Left ventricle myocardium inferior (tissue), 1 donor: ENCODE data around the gene HLA-C. TPM values are rescaled to one million over a fixed set of nuclear protein-coding genes. Genes with fewer than 3 reads are reported as not detected.

Experiments used
- DNase-seq: peaks from one replicate; pipeline ENCODE4 v3.0.0-alpha.2; 2020
- H3K27ac ChIP-seq: fragments of 200-600 bp; replicated peaks from 2 replicates; pipeline ENCODE4 v1.8.0; 2021
- H3K27me3 ChIP-seq: fragments of 200-600 bp; 2 replicates; pipeline ENCODE4 v1.8.0; 2021; ENCODE audit warnings: low read depth
- H3K36me3 ChIP-seq: fragments of 200-600 bp; 2 replicates; pipeline ENCODE4 v1.8.0; 2021
- H3K4me1 ChIP-seq: fragments of 200-600 bp; 2 replicates; pipeline ENCODE4 v1.8.0; 2021
- H3K4me3 ChIP-seq: fragments of 200-600 bp; 2 replicates; pipeline ENCODE4 v1.8.0; 2021; ENCODE audit warnings: mild to moderate bottlenecking, moderate library complexity
- H3K9me3 ChIP-seq: fragments of 200-600 bp; replicated peaks from 2 replicates; pipeline ENCODE4 v1.8.0; 2021
- CTCF ChIP-seq: fragments of 200-600 bp; IDR thresholded peaks from 2 replicates; pipeline ENCODE4 v1.8.0; 2021; ENCODE audit warnings: antibody characterized with exemption, mild to moderate bottlenecking, borderline replicate concordance
- intact Hi-C: fragments of 100-400 bp; cut with micrococcal nuclease; formaldehyde crosslinking; loops from one replicate; pipeline ENCODE4 v1.11.0; 2022
- total RNA-seq: library from RNA; stranded (reverse); fragmentation: NEBNext Ultra II Directional; extraction: Animal tissue kit (Norgen Biotek cat#: 25700); gene quantifications from one replicate; pipeline ENCODE4 v1.2.1, GENCODE V29; 2021
- donor health status: DM: no; HTN: yes; CAD: no; lungs with severe emphysema.

The HLA-C gene
- total RNA-seq, 1 donor from 2014 or later = 170 TPM

- no peak for TF ChIP-seq CTCF
- DNase-seq = no peak
- intact Hi-C loops = no loop called here
- Histone ChIP-seq H3K27me3 (no peaks in the 10 kb centered on the region), H3K36me3 (no peaks in the 10 kb centered on the region), H3K9me3 (no peaks in the 10 kb centered on the region), H3K4me3 (no peak overlapping the region), H3K4me1 (peaks cover 15% of the 10 kb centered on the region), H3K27ac (no peak overlapping the region)
Observed at GRCh38 chr6:31227143-31227542, 44.7 kb downstream of the HLA-C start.

GRCh38 chr6:31225735-31226134 lies 46.2 kb downstream of the HLA-C start:
- Histone ChIP-seq H3K9me3 (no peaks in the 10 kb centered on the region), H3K27ac (no peak overlapping the region), H3K27me3 (no peaks in the 10 kb centered on the region), H3K4me1 (peaks cover 15% of the 10 kb centered on the region), H3K4me3 (no peak overlapping the region), H3K36me3 (no peaks in the 10 kb centered on the region)
- TF ChIP-seq CTCF = no peak
- intact Hi-C loops = no loop called here
- DNase-seq = no peak

GRCh38 chr6:31222496-31222895 lies 49.4 kb downstream of the HLA-C start:
- intact Hi-C loops = no loop called here
- Histone ChIP-seq H3K27ac (no peak overlapping the region), H3K4me1 (no peaks in the 10 kb centered on the region), H3K36me3 (no peaks in the 10 kb centered on the region), H3K27me3 (no peaks in the 10 kb centered on the region), H3K9me3 (no peaks in the 10 kb centered on the region), H3K4me3 (no peak overlapping the region)
- DNase-seq = no peak
- no peak for TF ChIP-seq CTCF

Other genes with a start within 250 kb of the HLA-C start
- not detected for gene C6orf15, start 159.5 kb downstream of the HLA-C start, total RNA-seq
- gene PSORS1C1, start 157.3 kb downstream of the HLA-C start, total RNA-seq = 4.7 TPM
- not detected for gene CDSN, start 151.6 kb downstream of the HLA-C start, total RNA-seq
- gene PSORS1C2, start 133.0 kb downstream of the HLA-C start, total RNA-seq = not detected
- 13.3 TPM for gene CCHCR1, start 114.3 kb downstream of the HLA-C start, total RNA-seq
- gene TCF19, start 113.5 kb downstream of the HLA-C start, total RNA-seq = 2.8 TPM
- gene POU5F1, start 101.4 kb downstream of the HLA-C start, total RNA-seq = 0.69 TPM
- 400 TPM for gene HLA-B, start 85.1 kb upstream of the HLA-C start, total RNA-seq
- gene MICA, start 131.5 kb upstream of the HLA-C start, total RNA-seq = 9.9 TPM
- gene MICB, start 226.1 kb upstream of the HLA-C start, total RNA-seq = 1.1 TPM